GM12873 (cell line): Measurements from ENCODE around the gene INSRR.

Experiments used
- CTCF ChIP-seq: IDR thresholded peaks from 2 replicates; pipeline ENCODE4 v1.5.1; 2012; ENCODE audit warnings: low read depth, mild to moderate bottlenecking, moderate library complexity, low read length, control low read depth; ENCODE audit not compliant: insufficient read depth; ENCODE audit errors: missing control alignments

The INSRR gene

GRCh38 chr1:156898161-156898566 is 39.2 kb upstream of the INSRR start:
- no peak for TF ChIP-seq CTCF

- TF ChIP-seq CTCF, result no peak
Measured at GRCh38 chr1:156897078-156897825, 38.3 kb upstream of the INSRR start.

- TF ChIP-seq CTCF, result no peak
Measured at GRCh38 chr1:156896490-156897033, 37.6 kb upstream of the INSRR start.

GRCh38 chr1:156895927-156896326 is 37.0 kb upstream of the INSRR start:
- no peak for TF ChIP-seq CTCF

GRCh38 chr1:156895455-156895812 is 36.5 kb upstream of the INSRR start:
- TF ChIP-seq CTCF, result no peak

- no peak for TF ChIP-seq CTCF
Measured at GRCh38 chr1:156894711-156895454, 36.0 kb upstream of the INSRR start.

- TF ChIP-seq CTCF, result no peak
Measured at GRCh38 chr1:156894001-156894400, 35.1 kb upstream of the INSRR start.
